ENCODE results near the gene TBATA. TPM values are rescaled to one million over a fixed set of nuclear protein-coding genes. Genes with fewer than 3 reads are reported as not detected.

The TBATA gene
- total RNA-seq, 1 donor from 2014 or later: not detected

DNA sequence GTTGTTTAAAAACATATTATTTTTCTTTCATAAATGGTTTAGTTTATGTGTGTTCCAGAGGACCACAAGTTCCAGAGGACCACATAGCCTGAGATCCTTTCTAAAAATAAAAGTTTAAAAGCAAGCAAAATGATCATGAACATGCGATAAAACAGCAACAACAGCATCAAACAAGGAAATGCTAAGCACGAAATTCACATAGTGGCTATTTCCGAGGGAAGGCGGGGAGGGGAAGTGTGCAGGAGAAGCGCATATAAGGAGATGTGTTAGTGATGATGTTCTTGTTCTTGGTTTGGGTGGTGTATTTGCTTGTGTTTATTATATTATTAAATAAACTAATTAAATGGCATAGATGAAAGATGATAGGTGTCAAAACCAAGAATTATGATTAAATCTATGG is 1.2 kb downstream of the TBATA start:
- no peaks in the 10 kb centered on the region for H3K36me3 ChIP-seq (ENCODE audit: control insufficient read depth, insufficient read depth, low read length)
- H3K27me3 ChIP-seq (ENCODE audit: control insufficient read depth, insufficient read depth, low read length): no peaks in the 10 kb centered on the region
- no peak for DNase-seq (ENCODE audit: low read depth)
- no peak overlapping the region for H3K4me3 ChIP-seq (ENCODE audit: low read depth, low read length)
- TF ChIP-seq, protein P1, sequence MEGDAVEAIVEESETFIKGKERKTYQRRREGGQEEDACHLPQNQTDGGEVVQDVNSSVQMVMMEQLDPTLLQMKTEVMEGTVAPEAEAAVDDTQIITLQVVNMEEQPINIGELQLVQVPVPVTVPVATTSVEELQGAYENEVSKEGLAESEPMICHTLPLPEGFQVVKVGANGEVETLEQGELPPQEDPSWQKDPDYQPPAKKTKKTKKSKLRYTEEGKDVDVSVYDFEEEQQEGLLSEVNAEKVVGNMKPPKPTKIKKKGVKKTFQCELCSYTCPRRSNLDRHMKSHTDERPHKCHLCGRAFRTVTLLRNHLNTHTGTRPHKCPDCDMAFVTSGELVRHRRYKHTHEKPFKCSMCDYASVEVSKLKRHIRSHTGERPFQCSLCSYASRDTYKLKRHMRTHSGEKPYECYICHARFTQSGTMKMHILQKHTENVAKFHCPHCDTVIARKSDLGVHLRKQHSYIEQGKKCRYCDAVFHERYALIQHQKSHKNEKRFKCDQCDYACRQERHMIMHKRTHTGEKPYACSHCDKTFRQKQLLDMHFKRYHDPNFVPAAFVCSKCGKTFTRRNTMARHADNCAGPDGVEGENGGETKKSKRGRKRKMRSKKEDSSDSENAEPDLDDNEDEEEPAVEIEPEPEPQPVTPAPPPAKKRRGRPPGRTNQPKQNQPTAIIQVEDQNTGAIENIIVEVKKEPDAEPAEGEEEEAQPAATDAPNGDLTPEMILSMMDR (IDR thresholded peaks at IDR 0.05; ENCODE audit: insufficient read depth, low read length, poor library complexity, severe bottlenecking): no peak

DNA sequence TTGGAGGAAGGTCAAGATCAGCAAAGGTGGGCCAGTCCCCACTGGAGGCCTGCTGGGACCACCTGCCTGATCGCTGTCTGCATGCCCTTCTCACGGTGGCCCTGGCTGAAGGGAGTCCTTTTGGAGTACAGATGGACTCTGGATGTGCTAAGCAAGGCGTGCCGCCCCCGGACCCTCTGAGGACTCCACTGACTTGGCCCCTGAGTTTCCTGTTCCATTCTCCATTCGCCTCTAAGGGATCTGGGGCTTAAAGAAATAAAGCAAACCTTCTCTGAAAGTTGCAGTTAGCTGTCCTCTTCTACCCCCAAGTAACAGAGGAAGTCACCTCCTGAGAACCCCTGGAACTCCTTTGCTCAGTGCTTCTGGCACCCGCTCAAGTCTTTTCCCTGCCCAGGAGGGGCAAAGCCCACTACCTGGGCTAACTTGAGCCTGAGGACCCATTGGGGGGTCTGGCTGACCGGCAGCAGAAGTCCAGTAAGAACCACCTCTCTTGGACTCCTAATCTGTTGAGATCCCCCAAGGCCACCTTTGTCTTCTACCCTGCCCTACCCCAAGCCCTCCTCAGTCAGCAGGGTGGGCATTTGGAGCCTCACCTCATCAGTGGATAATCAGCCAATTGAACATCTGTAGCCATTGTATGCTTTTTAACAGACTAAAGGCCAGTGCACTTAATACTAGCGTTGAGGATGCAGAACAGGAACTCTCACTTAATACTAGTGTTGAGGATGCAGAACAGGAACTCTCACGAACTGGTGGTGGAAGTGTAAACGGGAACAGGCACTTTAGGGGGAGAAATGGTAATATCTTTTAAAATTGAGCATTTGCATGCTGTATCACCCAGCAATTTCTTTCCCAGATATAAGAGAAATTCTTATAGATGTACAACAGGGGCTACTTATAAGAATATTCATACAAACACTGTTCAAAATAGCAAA is 2.2 kb downstream of the TBATA start:
- TF ChIP-seq, protein P1 (IDR thresholded peaks at IDR 0.05; ENCODE audit: insufficient read depth, low read length, poor library complexity, severe bottlenecking): no peak
- Histone ChIP-seq H3K36me3 (ENCODE audit: control insufficient read depth, insufficient read depth, low read length) (no peaks in the 10 kb centered on the region), H3K27me3 (ENCODE audit: control insufficient read depth, insufficient read depth, low read length) (no peaks in the 10 kb centered on the region), H3K4me3 (ENCODE audit: low read depth, low read length) (no peak overlapping the region)
- no peak for DNase-seq (ENCODE audit: low read depth)

DNA sequence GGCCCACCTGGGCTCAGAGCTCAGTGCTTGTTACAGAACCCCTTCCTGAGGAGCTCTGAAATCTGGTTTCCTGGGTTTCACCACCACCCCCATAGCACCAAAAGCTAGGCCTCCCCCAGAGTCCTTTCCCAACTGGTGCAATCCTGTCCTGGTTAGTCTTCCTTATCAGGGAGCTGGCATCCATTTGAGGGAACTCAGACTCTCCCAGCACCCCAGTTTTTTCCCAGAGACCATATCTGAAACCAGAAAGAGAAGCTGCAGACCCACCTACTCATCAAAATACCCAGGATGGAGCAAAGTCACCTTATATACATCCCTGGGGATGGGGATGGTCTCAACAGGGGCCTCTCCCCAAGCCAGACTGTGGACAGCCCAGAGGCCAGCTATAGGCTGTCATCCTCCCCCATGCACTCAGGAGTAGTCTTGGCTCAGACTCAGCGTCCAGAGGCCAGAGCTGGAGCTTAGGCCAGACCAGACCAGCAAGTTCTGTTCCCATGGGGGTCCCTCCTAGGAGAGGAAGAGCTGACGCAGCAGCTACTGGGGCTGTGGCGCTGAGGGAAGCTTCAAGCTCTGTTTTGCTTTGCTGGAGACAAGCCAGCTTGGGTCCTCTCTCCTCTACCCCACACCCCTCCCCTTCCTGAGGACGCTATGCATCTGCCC is 3.0 kb downstream of the TBATA start:
- Histone ChIP-seq H3K27me3 (ENCODE audit: control insufficient read depth, insufficient read depth, low read length) (no peaks in the 10 kb centered on the region), H3K4me3 (ENCODE audit: low read depth, low read length) (no peak overlapping the region), H3K36me3 (ENCODE audit: control insufficient read depth, insufficient read depth, low read length) (no peaks in the 10 kb centered on the region)
- TF ChIP-seq, protein P1 (IDR thresholded peaks at IDR 0.05; ENCODE audit: insufficient read depth, low read length, poor library complexity, severe bottlenecking): no peak
- DNase-seq (ENCODE audit: low read depth): no peak

DNA sequence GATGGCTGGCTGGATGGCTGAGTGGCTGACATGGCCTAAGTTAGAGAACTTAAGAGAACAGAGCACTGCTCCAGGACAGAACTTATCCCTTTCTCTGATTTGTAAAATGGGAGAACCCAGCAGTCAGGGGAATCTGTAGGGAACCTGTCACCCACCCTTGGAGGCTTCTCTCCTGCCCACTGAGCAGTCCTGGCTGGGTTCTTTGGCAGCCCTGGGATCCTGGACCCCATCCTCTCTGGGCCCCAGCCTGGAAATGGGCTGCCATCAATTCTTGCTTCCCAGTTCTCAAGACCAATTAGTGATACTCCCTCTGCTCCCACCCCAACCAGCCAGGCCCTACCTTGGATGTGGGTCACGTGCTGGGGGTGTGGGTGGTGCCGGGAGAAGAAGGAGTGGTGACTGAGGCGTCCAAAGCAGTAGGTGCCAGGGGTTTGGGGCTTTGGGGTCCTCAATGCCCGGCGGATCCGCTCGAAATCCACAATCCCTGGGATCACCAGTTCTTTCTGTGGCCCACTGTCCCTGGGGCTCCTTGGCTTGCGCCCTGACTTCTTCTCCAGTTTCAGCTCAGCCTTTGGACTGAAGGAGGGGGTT is 3.6 kb downstream of the TBATA start:
- Histone ChIP-seq H3K4me3 (ENCODE audit: low read depth, low read length) (no peak overlapping the region), H3K27me3 (ENCODE audit: control insufficient read depth, insufficient read depth, low read length) (no peaks in the 10 kb centered on the region), H3K36me3 (ENCODE audit: control insufficient read depth, insufficient read depth, low read length) (no peaks in the 10 kb centered on the region)
- TF ChIP-seq, protein P1 (IDR thresholded peaks at IDR 0.05; ENCODE audit: insufficient read depth, low read length, poor library complexity, severe bottlenecking): no peak
- DNase-seq (ENCODE audit: low read depth): no peak

DNA sequence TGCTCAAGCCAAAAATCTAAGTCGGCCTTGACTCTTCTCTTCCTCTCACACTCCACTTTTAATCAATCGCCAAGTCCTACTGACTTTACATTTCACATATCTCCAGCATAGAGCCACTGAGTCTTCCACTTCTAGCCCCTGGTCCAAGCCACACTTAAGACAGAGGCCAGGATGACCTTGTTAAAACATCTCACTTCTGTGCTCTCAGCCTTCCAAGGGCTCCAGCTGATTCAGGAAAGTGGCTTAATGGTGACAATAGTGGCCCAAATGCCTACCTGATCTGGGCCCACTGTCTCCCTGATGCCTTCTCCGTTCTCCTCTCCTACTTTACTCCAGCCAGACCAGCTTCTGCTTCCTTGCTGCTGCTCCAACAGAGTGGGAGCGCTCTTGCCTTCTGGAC is 4.4 kb downstream of the TBATA start:
- Histone ChIP-seq H3K36me3 (ENCODE audit: control insufficient read depth, insufficient read depth, low read length) (no peaks in the 10 kb centered on the region), H3K4me3 (ENCODE audit: low read depth, low read length) (no peak overlapping the region), H3K27me3 (ENCODE audit: control insufficient read depth, insufficient read depth, low read length) (no peaks in the 10 kb centered on the region)
- no peak for DNase-seq (ENCODE audit: low read depth)
- TF ChIP-seq, protein P1 (IDR thresholded peaks at IDR 0.05; ENCODE audit: insufficient read depth, low read length, poor library complexity, severe bottlenecking): no peak

Data from kidney epithelial cell (primary cell).